Measurements from ENCODE around the gene BAHCC1. TPM values are rescaled to one million over a fixed set of nuclear protein-coding genes. Genes with fewer than 3 reads are reported as not detected.

BAHCC1 gene
- total RNA-seq, 1 experiment from 2014 or later, result 74.2 TPM

- intact Hi-C loops (cut with micrococcal nuclease; ENCODE audit: unreplicated experiment), result no loop called here
- Histone ChIP-seq H3K27ac (ENCODE audit: low read depth, low read length, poor library complexity, severe bottlenecking) (no peak overlapping the region), H3K4me1 (ENCODE audit: insufficient read depth, low read length, poor library complexity, severe bottlenecking) (peaks cover 5% of the 10 kb centered on the region), H3K9me3 (ENCODE audit: low read depth, low read length, poor library complexity, severe bottlenecking) (no peaks in the 10 kb centered on the region), H3K36me3 (ENCODE audit: insufficient read depth, low read length, poor library complexity, severe bottlenecking) (peaks cover 30% of the 10 kb centered on the region), H3K27me3 (replicated peaks; ENCODE audit: insufficient read depth, low read depth, low read length, poor library complexity) (no peaks in the 10 kb centered on the region), H3K4me3 (ENCODE audit: low read depth, low read length, poor library complexity, severe bottlenecking) (no peak overlapping the region)
- BruUV-seq (replicated peaks), result no TSS peak
- TF ChIP-seq EZH2 (IDR thresholded peaks at IDR 0.05; ENCODE audit: borderline replicate concordance, low read depth, low read length, poor library complexity, severe bottlenecking), result no peak
- TF ChIP-seq CTCF (conservative IDR thresholded peaks at IDR 0.05; ENCODE audit: low read depth, low read length), result no peak
- DNase-seq (ENCODE audit: low spot score), result no peak
- CTCF ChIA-PET, result no interaction called here
- POLR2A ChIA-PET (ENCODE audit: low non-redundant PET), result interaction anchor here (0.5 kb wide), 1 partner anchor 360 kb away, joined by 4 read pairs; no protein-coding TSS in a partner anchor
Measured at GRCh38 chr17:81455387-81455786, 60.1 kb downstream of the BAHCC1 start.

GRCh38 chr17:81456091-81456490 is 60.8 kb downstream of the BAHCC1 start:
- CTCF ChIA-PET, result no interaction called here
- DNase-seq (ENCODE audit: low spot score), result no peak
- Histone ChIP-seq H3K36me3 (ENCODE audit: insufficient read depth, low read length, poor library complexity, severe bottlenecking) (peaks cover 30% of the 10 kb centered on the region), H3K4me1 (ENCODE audit: insufficient read depth, low read length, poor library complexity, severe bottlenecking) (peaks cover 5% of the 10 kb centered on the region), H3K27me3 (replicated peaks; ENCODE audit: insufficient read depth, low read depth, low read length, poor library complexity) (no peaks in the 10 kb centered on the region), H3K27ac (ENCODE audit: low read depth, low read length, poor library complexity, severe bottlenecking) (no peak overlapping the region), H3K4me3 (ENCODE audit: low read depth, low read length, poor library complexity, severe bottlenecking) (no peak overlapping the region), H3K9me3 (ENCODE audit: low read depth, low read length, poor library complexity, severe bottlenecking) (no peaks in the 10 kb centered on the region)
- TF ChIP-seq EZH2 (IDR thresholded peaks at IDR 0.05; ENCODE audit: borderline replicate concordance, low read depth, low read length, poor library complexity, severe bottlenecking) (no peak), CTCF (conservative IDR thresholded peaks at IDR 0.05; ENCODE audit: low read depth, low read length) (no peak)
- POLR2A ChIA-PET (ENCODE audit: low non-redundant PET), result no interaction called here
- no TSS peak for BruUV-seq (replicated peaks)
- intact Hi-C loops (cut with micrococcal nuclease; ENCODE audit: unreplicated experiment), result no loop called here

GRCh38 chr17:81456798-81457197 is 61.5 kb downstream of the BAHCC1 start:
- POLR2A ChIA-PET (ENCODE audit: low non-redundant PET), result no interaction called here
- H3K27ac ChIP-seq (ENCODE audit: low read depth, low read length, poor library complexity, severe bottlenecking), result no peak overlapping the region

More at GRCh38 chr17:81456798-81457197, 61.5 kb downstream of the BAHCC1 start:
- Histone ChIP-seq H3K4me1 (ENCODE audit: insufficient read depth, low read length, poor library complexity, severe bottlenecking) (peaks cover 5% of the 10 kb centered on the region), H3K27me3 (replicated peaks; ENCODE audit: insufficient read depth, low read depth, low read length, poor library complexity) (no peaks in the 10 kb centered on the region), H3K4me3 (ENCODE audit: low read depth, low read length, poor library complexity, severe bottlenecking) (no peak overlapping the region), H3K36me3 (ENCODE audit: insufficient read depth, low read length, poor library complexity, severe bottlenecking) (peaks cover 30% of the 10 kb centered on the region), H3K9me3 (ENCODE audit: low read depth, low read length, poor library complexity, severe bottlenecking) (no peaks in the 10 kb centered on the region)
- no peak for DNase-seq (ENCODE audit: low spot score)
- CTCF ChIA-PET, result no interaction called here
- no peak for TF ChIP-seq EZH2 (IDR thresholded peaks at IDR 0.05; ENCODE audit: borderline replicate concordance, low read depth, low read length, poor library complexity, severe bottlenecking)
- TF ChIP-seq CTCF (conservative IDR thresholded peaks at IDR 0.05; ENCODE audit: low read depth, low read length), result no peak
- intact Hi-C loops (cut with micrococcal nuclease; ENCODE audit: unreplicated experiment), result no loop called here
- BruUV-seq (replicated peaks), result no TSS peak
